GOT3 (cell line): ENCODE data around the gene STON1.
"Not testable (repeated sequence)": the region's sequence is repeated elsewhere in the genome, so short reads cannot be mapped to it uniquely, and the experiment has no call there.

Experiments
- DNase-seq: peaks from one replicate; lab custom pipeline; 2025; ENCODE audit warnings: mixed read lengths; lab: John Stamatoyannopoulos, UW

Gene STON1

DNA sequence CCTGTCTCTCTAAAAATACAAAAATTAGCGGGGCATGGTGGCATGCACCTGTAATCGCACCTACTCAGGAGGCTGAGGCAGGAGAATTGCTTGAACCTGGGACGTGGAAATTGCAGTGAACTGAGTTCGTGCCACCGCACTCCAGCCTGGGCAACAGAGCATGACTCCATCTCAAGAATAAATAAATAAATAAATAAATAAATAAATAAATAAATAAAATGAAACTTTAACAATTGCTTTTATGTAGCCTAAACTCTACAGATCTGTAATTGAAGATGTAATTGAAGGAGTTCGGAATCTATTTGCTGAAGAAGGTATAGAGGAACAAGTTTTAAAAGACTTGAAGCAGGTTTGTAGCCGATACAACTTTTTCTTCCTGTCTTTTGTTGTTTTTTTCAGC, 90.7 kb downstream of the STON1 start:
- DNase-seq = no peak

DNA sequence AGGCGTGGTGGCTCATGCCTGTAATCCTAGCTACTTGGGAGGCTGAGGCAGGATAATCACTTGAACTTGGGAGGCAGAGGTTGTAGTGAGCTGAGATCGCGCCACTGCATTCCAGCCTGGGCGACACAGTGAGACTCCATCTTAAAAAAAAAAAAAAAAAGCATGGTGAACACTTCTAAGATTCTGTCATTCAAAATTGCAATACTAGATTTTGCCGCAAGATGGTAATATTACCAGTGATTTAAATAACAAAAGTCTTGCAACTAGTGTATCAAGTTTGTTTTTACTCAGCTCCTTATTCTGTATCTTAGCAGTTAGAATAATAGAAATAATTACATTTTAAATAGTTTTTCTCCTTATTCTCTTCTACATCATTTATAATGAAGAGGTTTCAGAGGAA, 92.7 kb downstream of the STON1 start:
- DNase-seq = not testable (repeated sequence)

DNA sequence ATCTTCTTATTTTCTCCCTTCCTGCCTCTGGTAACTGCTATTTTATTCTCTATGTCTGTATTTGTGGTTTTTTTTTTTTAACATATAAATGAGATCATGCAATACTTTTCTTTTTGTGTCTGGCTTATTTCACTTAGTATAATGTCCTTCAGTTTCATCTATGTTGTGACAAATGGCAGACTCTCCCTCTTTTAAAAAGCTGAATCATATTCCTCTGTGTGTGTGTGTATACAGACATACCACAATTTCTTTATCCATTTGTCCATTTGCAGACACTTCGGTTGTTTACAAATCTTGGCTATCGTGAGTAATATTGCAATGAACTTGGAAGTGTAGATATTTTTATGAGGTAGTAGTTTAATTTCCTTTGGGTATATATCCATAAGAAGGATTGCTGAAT, 94.7 kb downstream of the STON1 start:
- no peak for DNase-seq

DNA sequence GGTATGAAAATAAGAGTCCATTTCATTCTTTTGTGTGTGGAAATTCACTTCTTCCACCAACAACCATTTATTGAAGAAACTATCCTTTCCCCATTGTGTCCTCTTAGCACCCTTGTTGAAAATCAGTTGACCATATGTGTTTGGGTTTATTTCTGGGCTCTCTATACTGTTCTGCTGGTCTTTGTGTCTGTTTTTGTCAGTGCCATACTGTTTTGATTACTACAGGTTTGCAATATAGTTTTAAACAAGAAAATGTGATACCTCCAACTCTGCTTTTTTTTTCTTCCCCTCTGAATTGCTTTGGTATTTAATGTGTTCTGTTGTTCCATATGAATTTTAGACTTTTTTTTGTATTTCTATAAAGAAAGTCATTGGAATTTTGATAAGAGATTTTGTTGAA, 96.1 kb downstream of the STON1 start:
- no peak for DNase-seq

DNA sequence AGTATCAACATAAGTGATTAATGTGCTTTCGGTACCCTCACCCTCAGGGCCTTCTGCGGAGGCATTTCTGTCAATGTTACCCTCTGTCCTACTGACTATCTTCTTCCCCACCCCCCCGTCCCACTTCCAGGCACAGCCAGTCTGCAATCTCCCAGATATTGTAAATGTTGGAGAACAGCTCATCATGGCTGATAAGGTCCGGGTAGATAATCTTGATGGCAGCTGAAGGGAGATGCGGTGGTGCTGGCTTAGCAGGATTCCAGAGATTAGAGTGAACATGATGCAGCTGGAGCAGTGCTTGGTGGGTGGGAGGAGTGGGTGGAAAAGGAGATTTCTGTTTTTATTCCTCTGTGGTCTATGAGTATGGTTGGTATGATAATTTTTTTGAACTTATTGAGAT, 103.2 kb downstream of the STON1 start:
- no peak for DNase-seq

DNA sequence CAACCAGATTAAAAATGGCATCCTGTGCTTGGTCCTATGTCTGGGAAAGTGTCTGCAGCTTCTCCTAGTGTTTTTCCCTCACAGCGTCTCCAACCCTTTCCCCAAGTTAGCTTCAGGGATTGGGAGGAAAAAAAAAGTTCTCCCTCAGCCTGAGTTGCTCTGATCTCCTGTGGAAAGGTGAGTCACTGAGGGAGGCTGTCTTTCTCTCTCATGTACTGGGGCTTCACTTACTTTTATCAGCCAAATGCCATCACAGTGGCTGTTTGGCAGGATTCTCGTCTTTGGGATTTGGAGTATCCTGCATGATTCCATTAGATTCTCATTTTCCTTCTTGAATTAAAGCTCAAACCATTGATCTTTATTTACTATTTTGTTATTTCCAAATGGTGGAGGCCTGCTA, 105.8 kb downstream of the STON1 start:
- DNase-seq = no peak

DNA sequence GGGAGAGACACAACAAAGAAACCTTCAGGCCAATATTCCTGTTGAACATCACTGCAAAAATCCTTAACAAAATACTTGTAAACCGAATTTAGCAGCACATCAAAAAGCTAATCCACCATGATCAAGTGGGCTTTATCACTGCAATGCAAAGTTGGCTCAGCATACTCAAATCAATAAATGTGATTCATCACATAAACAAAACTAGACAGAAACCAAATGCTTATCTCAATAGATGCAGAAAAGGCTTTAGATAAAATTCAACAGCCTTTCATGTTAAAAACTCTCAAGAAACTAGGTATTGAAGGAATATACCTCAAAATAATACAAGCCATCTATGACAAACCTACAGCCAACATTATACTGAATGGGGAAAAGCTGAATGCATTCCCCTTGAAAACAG, 108.3 kb downstream of the STON1 start:
- no peak for DNase-seq
